Measurements from ENCODE around the gene ABCB9. TPM values are rescaled to one million over a fixed set of nuclear protein-coding genes. Genes with fewer than 3 reads are reported as not detected.
"Not testable (repeated sequence)": the region's sequence is repeated elsewhere in the genome, so short reads cannot be mapped to it uniquely, and the experiment has no call there.

Gene ABCB9
- total RNA-seq (2021; ENCODE audit: unreplicated experiment) (14.7 TPM), Bru-seq, nascent RNA (percentile 57 among the genes with signal in this experiment), BruChase-seq, experiment 1, labeled RNA remaining after a 6-hour chase (percentile 52 among the genes with signal in this experiment), BruChase-seq, experiment 2, labeled RNA remaining after a 2-hour chase (percentile 54 among the genes with signal in this experiment)
- 9.8 and 10.6 TPM in 2 replicates for polyA plus RNA-seq (2012)
- long read RNA-seq, partial matches to known transcripts: 7 of 17 reads
- long read RNA-seq, other reads (novel, unspliced or antisense): 10 of 17 reads

DNA sequence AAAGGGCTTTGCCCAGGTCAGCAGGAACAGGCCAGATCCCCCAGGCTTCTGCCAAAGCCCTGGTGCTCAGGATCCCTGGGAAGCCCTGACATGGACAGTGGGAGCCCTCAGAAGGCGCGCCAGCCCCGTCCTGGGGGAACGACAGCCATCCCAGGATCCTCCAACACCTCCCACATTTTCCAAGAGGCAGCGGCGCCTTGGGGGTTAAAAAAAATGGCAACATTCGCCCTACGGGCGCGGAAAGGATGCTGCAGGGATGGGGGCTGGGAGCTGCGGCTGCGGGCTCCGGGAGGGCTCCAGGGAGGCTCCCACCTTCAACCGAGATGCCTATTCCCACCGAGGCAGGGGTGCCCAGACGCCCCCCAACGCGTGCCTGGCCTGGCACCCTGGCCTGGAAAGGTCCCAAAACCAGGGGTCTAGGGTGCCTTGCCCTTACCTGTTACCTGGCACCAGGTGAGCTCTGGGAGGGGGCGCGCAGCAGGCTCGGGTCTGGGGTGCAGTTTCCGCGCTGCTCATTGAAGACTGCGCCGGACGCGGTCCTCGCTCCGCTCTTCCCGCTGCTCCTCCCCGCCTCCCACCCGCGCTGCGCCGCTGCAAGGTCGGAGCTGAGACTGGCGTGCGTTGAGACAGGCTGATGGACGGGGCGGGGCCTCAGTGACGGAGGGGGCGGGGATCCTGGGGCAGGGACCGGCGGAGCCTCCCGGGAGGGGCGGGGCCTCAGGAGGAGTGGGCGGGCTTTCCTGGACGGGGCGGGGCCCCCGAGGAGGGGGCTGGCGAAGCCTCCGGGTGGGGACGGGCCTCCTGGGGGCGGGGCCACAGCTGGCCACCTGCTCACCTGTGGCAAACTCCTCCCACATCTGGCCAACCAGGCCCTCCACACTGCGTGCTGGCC is at the start of gene ABCB9:
Gene ABCB9, minus strand, starts transcription at position 613 of the 892 bp plus-strand sequence. CDS start 6,228 bp downstream, outside the sequence.
- Histone ChIP-seq H3K79me2 (ENCODE audit: insufficient read depth, low read length) (peaks cover 3% of the 10 kb centered on the region; the same call in 1 of the 2 replicates), H3K4me2 (ENCODE audit: low read length) (peak within 1 kb of the TSS; percentile 86), H3K27me3 (ENCODE audit: insufficient read depth, low read length) (no peaks in the 10 kb centered on the region), H3K27ac (ENCODE audit: low read depth, low read length) (peak within 1 kb of the TSS; percentile 66), H3K9ac (ENCODE audit: low read length) (peak within 1 kb of the TSS; percentile 72), H3K4me1 (ENCODE audit: control insufficient read depth in 1 of 2, insufficient read depth in 2 of 2, low read length in 2 of 2) (peaks cover 28 to 43% of the 10 kb centered on the region in 2 experiments), H3K9me3 (ENCODE audit: control insufficient read depth in 1 of 2, insufficient read depth in 1 of 2, low read depth in 1 of 2, low read length in 2 of 2) (no peaks in the 10 kb centered on the region), H3K4me3 (replicated peaks in 1 of 2; ENCODE audit: low read depth in 1 of 2, low read length in 2 of 2) (peak within 1 kb of the TSS; percentile 84 to 86), H3K9me2 (ENCODE audit: insufficient read depth) (no peaks in the 10 kb centered on the region), H3K36me3 (ENCODE audit: control insufficient read depth in 1 of 2, insufficient read depth in 2 of 2, low read length in 2 of 2) (no peaks in the 10 kb centered on the region), H4K20me1 (ENCODE audit: insufficient read depth) (no peaks in the 10 kb centered on the region), H2AFZ (ENCODE audit: low read depth, low read length, poor library complexity, severe bottlenecking) (peak within 1 kb of the TSS; percentile 42)
- peak; percentile 96 for ATAC-seq
- RAD21 ChIA-PET (ENCODE audit: low non-redundant PET in 1 of 2, low total read pairs in 2 of 2, uncharacterized antibody in 2 of 2, unreplicated experiment in 2 of 2): interaction anchor here (0.7 to 1.0 kb wide), 4 partner anchors 9 to 740 kb away, joined by 3 to 4 read pairs (median 3); partner anchors contain the start of genes DIABLO (in 1 of the 2), MPHOSPH9 (in 1 of the 2), MTRFR (in 1 of the 2) and OGFOD2 (in 1 of the 2)
- POLR2A ChIA-PET: interaction anchor here (0.6 to 1.6 kb wide), 8 partner anchors 9 to 291 kb away, joined by 3 to 11 read pairs (median 4); partner anchors contain the start of genes MPHOSPH9, MTRFR and OGFOD2
- DNase-seq (ENCODE audit: low read depth, low spot score): peak; percentile 90
- TSS peak; percentile 57 for BruUV-seq (replicated peaks)
- CTCF ChIA-PET: interaction anchor here (1.0 to 1.2 kb wide), 2 partner anchors 105 to 272 kb away, joined by 4 to 8 read pairs; no protein-coding TSS in a partner anchor
- TF ChIP-seq CBX3 (IDR thresholded peaks at IDR 0.05; ENCODE audit: low read depth): peak; percentile 21
- no peak for TF ChIP-seq ELF1 (IDR thresholded peaks at IDR 0.05; ENCODE audit: borderline replicate concordance, low read depth)
- peak; percentile 73; the same call in 1 of the 2 replicates for TF ChIP-seq SIN3A (IDR thresholded peaks at IDR 0.05; ENCODE audit: low read depth)
- TF ChIP-seq ZFX (IDR thresholded peaks at IDR 0.05): no peak
- TF ChIP-seq, protein P1, sequence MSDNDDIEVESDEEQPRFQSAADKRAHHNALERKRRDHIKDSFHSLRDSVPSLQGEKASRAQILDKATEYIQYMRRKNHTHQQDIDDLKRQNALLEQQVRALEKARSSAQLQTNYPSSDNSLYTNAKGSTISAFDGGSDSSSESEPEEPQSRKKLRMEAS (IDR thresholded peaks at IDR 0.05): peak; percentile 77; the same call in 1 of the 2 replicates
- TF ChIP-seq TCF7L2 (IDR thresholded peaks at IDR 0.05; ENCODE audit: borderline replicate concordance, extremely low read depth, insufficient read depth, insufficient read length): no peak
- TF ChIP-seq POLR2A (IDR thresholded peaks at IDR 0.05; ENCODE audit: borderline replicate concordance, extremely low read depth, insufficient read depth, insufficient read length): peak; percentile 46
- TF ChIP-seq YY1 (IDR thresholded peaks at IDR 0.05; ENCODE audit: extremely low read depth, insufficient replicate concordance, low read depth, low read length): no peak
- peak; percentile 48; the same call in 1 of the 2 replicates for TF ChIP-seq EGR1 (IDR thresholded peaks at IDR 0.05; ENCODE audit: low read depth)
- TF ChIP-seq POLR2AphosphoS5 (IDR thresholded peaks at IDR 0.05; ENCODE audit: low read depth, low read length): peak; percentile 85
- intact Hi-C loops (cut with micrococcal nuclease): no loop called here

DNA sequence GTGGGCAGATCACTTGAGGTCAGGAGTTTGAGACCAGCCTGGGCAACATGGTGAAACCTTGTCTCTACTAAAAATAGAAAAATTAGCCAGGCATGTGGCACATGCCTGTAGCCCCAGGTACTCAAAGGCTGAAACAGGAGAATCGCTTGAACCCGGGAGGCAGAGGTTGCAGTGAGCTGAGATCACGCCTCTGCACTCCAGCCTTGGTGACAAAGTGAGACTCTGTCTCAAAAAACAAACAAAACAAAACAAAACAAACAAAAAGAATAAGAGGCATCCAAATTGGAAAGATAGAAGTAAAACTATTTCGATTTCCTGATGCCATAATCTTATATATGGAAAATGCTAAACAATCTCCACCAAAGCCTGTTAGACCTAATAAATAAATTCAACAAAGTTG is 48.2 kb upstream of the ABCB9 start:
- H2AFZ ChIP-seq (ENCODE audit: low read depth, low read length, poor library complexity, severe bottlenecking); intact Hi-C loops (cut with micrococcal nuclease); CTCF ChIA-PET; H3K9ac ChIP-seq (ENCODE audit: low read length); H3K27me3 ChIP-seq (ENCODE audit: insufficient read depth, low read length); H4K20me1 ChIP-seq (ENCODE audit: insufficient read depth); RAD21 ChIA-PET (ENCODE audit: low non-redundant PET in 1 of 2, low total read pairs in 2 of 2, uncharacterized antibody in 2 of 2, unreplicated experiment in 2 of 2); H3K79me2 ChIP-seq (ENCODE audit: insufficient read depth, low read length); H3K4me1 ChIP-seq (ENCODE audit: control insufficient read depth in 1 of 2, insufficient read depth in 2 of 2, low read length in 2 of 2); H3K9me2 ChIP-seq (ENCODE audit: insufficient read depth); H3K36me3 ChIP-seq (ENCODE audit: control insufficient read depth in 1 of 2, insufficient read depth in 2 of 2, low read length in 2 of 2); ATAC-seq; H3K9me3 ChIP-seq (ENCODE audit: control insufficient read depth in 1 of 2, insufficient read depth in 1 of 2, low read depth in 1 of 2, low read length in 2 of 2); DNase-seq (ENCODE audit: low read depth, low spot score); H3K27ac ChIP-seq (ENCODE audit: low read depth, low read length); H3K4me3 ChIP-seq (replicated peaks in 1 of 2; ENCODE audit: low read depth in 1 of 2, low read length in 2 of 2); BruUV-seq (replicated peaks); H3K4me2 ChIP-seq (ENCODE audit: low read length); POLR2A ChIA-PET: not testable (repeated sequence)

Data from HCT116 (cell line).